Breast epithelium (tissue), 3 donors: ENCODE results near the gene ZNF865.

Experiments
- POLR2A ChIP-seq: fragments of 450-650 bp; IDR thresholded peaks from one replicate; pipeline ENCODE4 v1.6.1; 2016; ENCODE audit warnings: antibody characterized with exemption, mild to moderate bottlenecking, moderate library complexity
- TF ChIP-seq, protein P1 (sequence below), 3 donors: fragments of 450-650 bp; IDR thresholded peaks; one replicate each; pipeline ENCODE4 v1.5.1; 2016 to 2017; ENCODE audit warnings: antibody characterized with exemption in 3 of 3, mild to moderate bottlenecking in 3 of 3, moderate library complexity in 3 of 3

DNA sequence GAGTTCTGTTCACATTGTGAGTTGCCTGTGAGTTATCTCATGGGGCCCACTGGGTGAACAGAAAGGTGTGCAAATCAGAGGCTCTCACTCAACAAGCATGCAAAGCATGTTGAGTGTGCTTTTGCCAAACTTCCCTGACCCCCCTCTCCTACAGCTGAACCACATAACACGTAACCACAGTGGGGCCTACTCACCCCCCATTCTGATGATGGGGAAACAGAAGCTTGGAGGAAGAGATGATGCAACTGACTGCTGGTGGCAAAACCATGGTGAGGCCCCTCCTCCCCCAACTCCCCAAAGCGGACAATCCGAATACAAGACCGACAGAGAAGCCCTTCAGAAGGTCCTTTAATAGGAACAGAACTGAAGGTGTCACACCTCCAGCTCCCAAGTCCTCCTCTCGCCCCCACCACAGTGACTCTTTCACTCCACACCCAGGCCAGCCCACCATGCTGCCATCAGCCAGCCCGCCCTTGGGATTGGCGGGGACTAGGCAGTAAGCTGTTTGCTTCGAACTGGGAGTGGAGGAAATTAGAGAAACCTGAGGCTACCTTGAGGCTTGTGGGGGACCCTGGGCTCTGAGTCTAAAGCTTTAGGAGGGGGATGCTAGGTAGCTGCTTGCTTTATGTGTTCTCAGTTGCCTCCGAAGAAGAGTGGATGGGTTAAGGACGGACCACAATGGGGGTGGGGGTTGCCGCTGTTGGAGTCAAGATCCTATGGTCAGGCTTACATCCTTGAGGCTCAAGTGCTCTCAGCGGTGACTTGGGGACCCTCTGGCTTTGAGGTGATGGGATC lies 15.2 kb downstream of the ZNF865 start:
- no peak for TF ChIP-seq POLR2A
- TF ChIP-seq, protein P1, sequence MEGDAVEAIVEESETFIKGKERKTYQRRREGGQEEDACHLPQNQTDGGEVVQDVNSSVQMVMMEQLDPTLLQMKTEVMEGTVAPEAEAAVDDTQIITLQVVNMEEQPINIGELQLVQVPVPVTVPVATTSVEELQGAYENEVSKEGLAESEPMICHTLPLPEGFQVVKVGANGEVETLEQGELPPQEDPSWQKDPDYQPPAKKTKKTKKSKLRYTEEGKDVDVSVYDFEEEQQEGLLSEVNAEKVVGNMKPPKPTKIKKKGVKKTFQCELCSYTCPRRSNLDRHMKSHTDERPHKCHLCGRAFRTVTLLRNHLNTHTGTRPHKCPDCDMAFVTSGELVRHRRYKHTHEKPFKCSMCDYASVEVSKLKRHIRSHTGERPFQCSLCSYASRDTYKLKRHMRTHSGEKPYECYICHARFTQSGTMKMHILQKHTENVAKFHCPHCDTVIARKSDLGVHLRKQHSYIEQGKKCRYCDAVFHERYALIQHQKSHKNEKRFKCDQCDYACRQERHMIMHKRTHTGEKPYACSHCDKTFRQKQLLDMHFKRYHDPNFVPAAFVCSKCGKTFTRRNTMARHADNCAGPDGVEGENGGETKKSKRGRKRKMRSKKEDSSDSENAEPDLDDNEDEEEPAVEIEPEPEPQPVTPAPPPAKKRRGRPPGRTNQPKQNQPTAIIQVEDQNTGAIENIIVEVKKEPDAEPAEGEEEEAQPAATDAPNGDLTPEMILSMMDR (IDR thresholded peaks at IDR 0.05): no peak
